Iris pigment epithelial cell (primary cell): Measurements from ENCODE around the gene CRK.
"Not testable (repeated sequence)": the region's sequence is repeated elsewhere in the genome, so short reads cannot be mapped to it uniquely, and the experiment has no call there.

ENCODE experiments used
- DNase-seq: peaks from one replicate; pipeline ENCODE4 v3.0.0-alpha.2; 2011; ENCODE audit warnings: low read depth

CRK gene

GRCh38 chr17:1387490-1388227, 68.4 kb downstream of the CRK start:
- DNase-seq: not testable (repeated sequence)

DNA sequence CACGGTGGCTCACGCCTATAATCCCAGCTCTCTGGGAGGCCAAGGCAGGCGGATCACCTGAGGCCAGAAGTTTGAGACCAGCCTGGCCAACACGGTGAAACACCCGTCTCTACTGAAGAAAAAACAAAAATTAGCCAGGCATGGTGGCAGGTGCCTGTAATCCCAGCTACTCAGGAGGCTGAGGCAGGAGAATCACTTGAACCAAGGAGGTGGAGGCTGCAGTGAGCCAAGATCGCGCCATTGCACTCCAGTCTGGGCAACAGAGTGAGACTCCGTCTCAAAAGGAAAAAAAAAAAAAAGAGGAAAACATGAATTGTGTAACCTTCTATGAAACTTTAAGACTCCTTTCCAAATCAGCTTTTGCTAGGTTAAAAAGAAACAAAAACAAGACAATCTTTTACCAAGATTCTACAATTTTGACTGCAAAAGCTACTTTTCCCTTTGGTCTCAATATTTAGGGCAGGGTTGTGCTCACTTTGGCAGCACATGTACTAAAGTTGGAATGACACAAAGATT, 69.3 kb downstream of the CRK start:
- not testable (repeated sequence) for DNase-seq

DNA sequence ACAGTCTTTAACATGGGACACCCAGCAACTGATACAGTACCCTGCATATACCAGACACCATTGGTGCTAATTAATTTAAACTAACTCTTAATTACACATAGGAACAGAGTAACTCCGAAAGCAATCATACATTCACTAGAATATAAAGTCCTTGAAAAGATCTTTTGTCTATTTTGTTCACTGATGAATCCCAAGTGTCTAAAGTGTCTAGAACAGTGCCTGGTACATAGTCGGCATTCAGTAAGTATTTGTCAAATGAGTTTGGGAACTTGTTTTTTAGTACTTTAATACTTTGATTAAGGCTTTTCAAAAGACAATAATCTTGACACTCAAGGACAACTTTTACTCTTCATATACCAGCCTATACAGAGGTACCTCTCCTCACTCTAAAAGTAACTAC, 69.8 kb downstream of the CRK start:
- DNase-seq: no peak

DNA sequence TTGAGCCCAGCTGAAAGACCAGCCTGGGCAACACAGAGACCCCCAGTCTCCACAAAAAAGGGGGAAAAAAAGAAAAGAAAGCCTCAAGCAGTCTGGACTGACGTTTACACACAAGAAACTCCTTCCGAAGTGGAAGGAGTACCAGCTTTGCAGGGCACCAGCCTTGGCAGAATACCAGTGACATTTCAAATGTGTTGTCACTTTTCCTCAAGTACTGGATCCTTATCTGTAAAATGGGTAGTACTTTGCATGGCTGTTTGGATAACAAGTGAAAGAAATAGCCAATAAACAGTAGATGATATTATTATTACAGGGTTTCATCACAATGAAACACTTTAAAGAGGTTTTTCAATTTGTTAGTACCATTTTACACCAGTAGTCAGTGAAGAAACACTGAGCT, 70.2 kb downstream of the CRK start:
- DNase-seq: no peak

GRCh38 chr17:1384905-1385435, 71.1 kb downstream of the CRK start:
- no peak for DNase-seq

GRCh38 chr17:1379930-1380313, 76.1 kb downstream of the CRK start:
- no peak for DNase-seq

DNA sequence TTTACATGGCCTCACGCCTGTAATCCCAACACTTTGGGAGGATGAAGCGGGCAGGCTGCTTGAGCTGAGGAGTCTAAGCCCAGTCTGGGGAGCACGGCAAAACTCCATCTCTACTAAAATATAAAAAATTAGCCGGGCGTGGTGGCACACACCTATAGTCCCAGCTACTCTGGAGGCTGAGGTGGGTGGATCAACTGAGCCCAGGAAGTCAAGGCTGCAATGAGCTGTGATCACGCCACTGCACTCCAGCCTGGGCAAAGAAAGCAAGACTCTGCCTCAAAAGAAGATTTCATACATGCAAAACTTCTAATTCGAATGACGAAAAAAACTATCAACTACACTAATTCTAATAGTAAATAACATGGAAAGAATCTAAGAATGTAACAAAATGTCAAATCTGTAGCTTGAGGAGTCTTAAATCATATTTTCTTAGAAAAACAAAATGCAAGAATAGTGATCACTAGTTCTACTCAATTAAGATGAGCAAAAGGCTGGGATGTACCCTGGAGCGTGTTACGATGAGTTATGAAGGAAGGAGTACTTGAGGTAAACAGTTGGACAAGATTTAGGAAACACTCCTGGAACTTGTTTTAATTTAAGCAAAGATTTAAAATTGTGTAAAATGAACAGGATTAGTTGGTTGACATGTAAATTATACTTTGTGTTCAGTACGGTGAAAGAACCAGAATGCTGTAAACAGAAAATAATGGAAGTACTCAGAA, 76.7 kb downstream of the CRK start:
- no peak for DNase-seq

GRCh38 chr17:1378476-1378860, 77.6 kb downstream of the CRK start:
- not testable (repeated sequence) for DNase-seq

- no peak for DNase-seq
Measured at GRCh38 chr17:1377334-1377733, 78.7 kb downstream of the CRK start.

DNA sequence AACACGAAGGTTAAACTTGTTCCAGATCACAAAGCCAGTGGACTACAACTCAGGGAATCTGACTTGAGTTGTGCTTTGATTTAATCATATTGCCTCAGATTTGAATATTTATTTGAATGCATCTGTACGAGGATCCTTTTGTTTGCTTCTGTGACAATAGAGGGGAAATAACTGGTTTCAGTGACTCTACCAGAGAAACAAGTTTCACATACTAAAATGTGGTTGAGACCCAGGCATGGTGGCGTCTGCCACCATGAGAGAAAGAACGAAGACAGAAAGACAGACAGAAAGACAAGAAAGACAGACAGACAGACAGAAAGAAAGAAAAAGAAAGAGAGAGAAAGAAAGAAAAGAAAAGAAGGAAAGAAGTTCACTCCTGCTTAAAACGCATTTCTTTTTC, 80.0 kb downstream of the CRK start:
- no peak for DNase-seq

- no peak for DNase-seq
Measured at GRCh38 chr17:1375615-1376014, 80.4 kb downstream of the CRK start.

DNA sequence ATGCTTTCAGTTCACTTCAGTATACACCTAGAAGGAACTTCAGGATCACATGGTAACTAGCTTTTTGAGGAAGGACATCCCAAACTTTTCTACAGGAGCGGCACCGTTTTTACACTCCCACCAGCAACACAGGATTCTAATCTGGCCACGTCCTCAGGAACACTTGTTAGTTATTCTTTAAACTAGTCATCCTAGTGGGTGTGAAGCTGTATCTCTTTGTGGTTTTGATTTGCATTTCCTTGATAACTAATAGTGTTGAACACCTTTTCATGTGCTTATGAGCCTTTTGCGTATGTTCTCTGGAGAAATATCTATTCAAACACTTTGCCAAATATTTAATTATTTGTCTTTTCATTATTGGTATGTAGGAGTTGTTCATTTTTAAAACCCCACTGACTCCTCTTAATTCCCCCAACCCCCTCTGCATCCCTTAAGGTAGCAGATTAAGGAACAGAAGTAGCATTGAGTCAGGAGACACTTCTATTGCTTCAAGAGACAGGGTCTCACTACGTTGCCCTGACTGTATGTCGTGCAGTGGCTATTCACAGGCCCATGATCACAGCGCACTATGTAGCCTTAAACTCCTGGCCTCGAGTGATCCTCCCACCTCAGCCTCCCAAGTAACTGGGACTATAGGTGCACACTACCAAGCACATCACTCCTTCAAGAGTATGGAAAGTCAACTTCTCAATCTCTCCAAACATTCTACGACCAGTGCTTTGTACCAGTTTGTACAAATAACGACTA, 81.4 kb downstream of the CRK start:
- DNase-seq: no peak

DNA sequence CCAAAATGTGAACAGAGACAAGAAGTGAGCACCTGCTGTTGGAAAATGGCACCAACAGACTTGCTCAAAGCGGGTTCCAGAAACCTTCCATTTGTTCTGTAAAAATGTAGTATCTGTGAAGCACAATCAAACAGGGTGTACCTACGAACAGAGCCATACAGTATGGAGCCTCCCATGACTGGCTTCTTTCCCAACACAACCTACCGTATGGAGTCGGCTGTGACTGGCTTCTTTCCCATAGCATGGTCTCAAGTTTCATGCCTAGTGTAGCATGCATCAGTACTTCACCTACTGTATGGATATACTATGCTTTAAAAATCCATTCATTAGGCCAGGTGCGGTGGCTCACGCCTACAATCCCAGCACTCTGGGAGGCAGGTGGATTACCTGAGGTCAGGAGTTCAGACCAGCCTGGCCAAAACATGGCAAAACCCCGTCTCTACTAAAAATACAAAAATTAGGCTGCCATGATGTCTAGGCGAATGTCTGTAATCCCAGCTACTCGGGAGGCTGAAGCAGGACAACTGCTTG, 82.3 kb downstream of the CRK start:
- DNase-seq: no peak

DNA sequence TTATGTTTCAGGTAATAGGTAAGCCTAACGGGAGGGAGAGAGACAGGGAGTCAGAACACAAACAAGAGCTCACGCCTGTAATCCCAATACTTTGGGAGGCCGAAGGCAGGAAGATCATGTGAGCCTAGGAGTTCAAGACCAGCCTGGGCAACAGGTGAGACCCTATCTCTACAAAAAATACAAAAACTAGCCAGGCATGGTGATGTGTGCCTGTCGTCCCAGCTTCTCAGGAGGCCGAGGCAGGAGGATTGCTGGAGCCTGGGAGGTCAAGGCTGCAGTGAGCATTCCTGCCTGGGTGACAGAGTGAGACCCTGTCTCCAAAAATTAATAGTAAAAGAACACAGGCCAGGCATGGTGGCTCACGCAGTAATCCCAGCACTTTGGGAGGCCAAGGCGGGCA, 83.4 kb downstream of the CRK start:
- DNase-seq: no peak

- no peak for DNase-seq
Measured at GRCh38 chr17:1371893-1372590, 84.0 kb downstream of the CRK start.
